HL-60 (cell line): ENCODE data around the gene CERS4.
"Not testable (repeated sequence)": the region's sequence is repeated elsewhere in the genome, so short reads cannot be mapped to it uniquely, and the experiment has no call there.

Source experiments
- DNase-seq, 2 experiments: peaks; one replicate each; pipeline ENCODE4 v3.0.0-alpha.2; 2010 to 2020; ENCODE audit warnings: low read depth in 1 of 2, low spot score in 1 of 2
- H3K27ac ChIP-seq: fragments of 250-450 bp; sonication (Bioruptor Pico); replicated peaks from 2 replicates; pipeline ENCODE4 v1.5.1; 2020; ENCODE audit warnings: mild to moderate bottlenecking, moderate library complexity
- H3K27me3 ChIP-seq: fragments of 250-450 bp; sonication (Bioruptor Pico); 2 replicates; pipeline ENCODE4 v1.5.1; 2021; ENCODE audit warnings: mild to moderate bottlenecking, moderate library complexity; ENCODE audit not compliant: insufficient read depth, poor library complexity, severe bottlenecking
- H3K4me3 ChIP-seq: replicated peaks from 2 replicates; pipeline ENCODE4 v1.5.1; 2011; ENCODE audit warnings: mild to moderate bottlenecking, control low read depth, low read length; ENCODE audit not compliant: insufficient read depth
- CTCF ChIP-seq: IDR thresholded peaks from one replicate; pipeline ENCODE4 v1.5.1; 2011; ENCODE audit warnings: low read length, control low read depth, inconsistent platforms; ENCODE audit not compliant: insufficient read depth
- GABPA ChIP-seq: IDR thresholded peaks from 2 replicates; pipeline ENCODE4 v1.6.1; 2012; ENCODE audit warnings: low read depth
- POLR2AphosphoS5 ChIP-seq: IDR thresholded peaks from 2 replicates; pipeline ENCODE4 v1.6.1; 2012; ENCODE audit warnings: low read depth
- REST ChIP-seq: IDR thresholded peaks from 2 replicates; pipeline ENCODE4 v1.6.1; 2012; ENCODE audit warnings: low read depth; ENCODE audit not compliant: insufficient replicate concordance
- SPI1 ChIP-seq: IDR thresholded peaks from 2 replicates; pipeline ENCODE4 v1.6.1; 2012; ENCODE audit warnings: low read depth, mild to moderate bottlenecking, borderline replicate concordance

The CERS4 gene

GRCh38 chr19:8261881-8262280, 52.7 kb downstream of the CERS4 start:
- no peak overlapping the region for H3K4me3 ChIP-seq
- no peak for DNase-seq
- no peak overlapping the region for H3K27ac ChIP-seq
- TF ChIP-seq POLR2AphosphoS5 (no peak), SPI1 (no peak), GABPA (no peak), CTCF (no peak), REST (no peak)
- H3K27me3 ChIP-seq = no peaks in the 10 kb centered on the region

DNA sequence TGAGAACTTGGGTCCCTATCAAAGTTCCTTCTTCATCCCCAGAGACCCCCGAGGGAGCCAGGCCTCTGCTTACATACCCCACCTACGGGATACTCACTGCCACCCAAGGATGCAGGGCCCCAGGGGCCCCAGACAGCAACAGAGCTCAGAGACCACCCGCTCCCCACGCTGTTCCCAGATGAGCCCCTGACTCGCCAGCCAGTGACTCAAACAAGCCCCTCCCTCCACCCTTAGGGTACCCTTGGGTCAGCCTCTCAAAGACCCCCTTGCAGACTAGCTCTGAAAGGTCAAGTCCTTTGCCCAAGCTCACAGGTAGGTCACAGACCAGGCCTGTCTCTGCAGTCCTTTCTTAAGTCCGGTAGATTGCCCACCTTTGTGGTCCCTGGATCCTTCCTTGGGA, 53.3 kb downstream of the CERS4 start:
- no peak for DNase-seq
- no peak overlapping the region for H3K27ac ChIP-seq
- no peaks in the 10 kb centered on the region for H3K27me3 ChIP-seq
- TF ChIP-seq CTCF (no peak), SPI1 (no peak), POLR2AphosphoS5 (no peak), REST (no peak), GABPA (no peak)
- no peak overlapping the region for H3K4me3 ChIP-seq

GRCh38 chr19:8264248-8264647, 55.1 kb downstream of the CERS4 start:
- not testable (repeated sequence) for H3K4me3 ChIP-seq, DNase-seq

GRCh38 chr19:8265872-8266271, 56.7 kb downstream of the CERS4 start:
- TF ChIP-seq REST = no peak
- no peak for TF ChIP-seq SPI1
- TF ChIP-seq CTCF = no peak
- TF ChIP-seq GABPA = no peak
- TF ChIP-seq POLR2AphosphoS5 = no peak

More at GRCh38 chr19:8264248-8264647, 55.1 kb downstream of the CERS4 start:
- not testable (repeated sequence) for H3K27me3 ChIP-seq, H3K27ac ChIP-seq

More at GRCh38 chr19:8265872-8266271, 56.7 kb downstream of the CERS4 start:
- Histone ChIP-seq H3K27me3 (no peaks in the 10 kb centered on the region), H3K4me3 (no peak overlapping the region), H3K27ac (no peak overlapping the region)
- DNase-seq = no peak
